IMR-90 (cell line): ENCODE results near the gene GOLT1A. TPM values are rescaled to one million over a fixed set of nuclear protein-coding genes. Genes with fewer than 3 reads are reported as not detected.

Experiments used
- ATAC-seq: fragments of 200-7000 bp; cut with Tn5 transposase; 2 replicates; pipeline ENCODE4 v1.9.1; 2020; ENCODE audit warnings: low read depth, mild to moderate bottlenecking, moderate library complexity
- BruUV-seq: library from RNA; stranded (reverse); fragments of 400-500 nt; replicated peaks from 2 replicates; lab custom pipeline; 2021; lab: Mats Ljungman, UMichigan
- CTCF ChIA-PET: fragments of 300-600 bp; formaldehyde crosslinking; extraction: SDS; loops from one replicate; lab custom pipeline; 2021; ENCODE audit warnings: antibody characterized with exemption; lab: Yijun Ruan, JAX
- POLR2A ChIA-PET: fragments of 300-600 bp; sonication (Branson Sonifier 250); formaldehyde crosslinking; loops from one replicate; lab custom pipeline; 2022; ENCODE audit warnings: antibody characterized with exemption; ENCODE audit not compliant: unreplicated experiment; lab: Charles Lee
- DNase-seq: peaks from one replicate; pipeline ENCODE4 v3.0.0; 2013
- H2AFZ ChIP-seq: replicated peaks from 2 replicates; pipeline ENCODE3; 2013; ENCODE audit warnings: low read length, mild to moderate bottlenecking; ENCODE audit not compliant: poor library complexity
- H2AK5ac ChIP-seq: 2 replicates; pipeline ENCODE4 v1.6.1; 2013; ENCODE audit warnings: low read depth, low read length, inconsistent platforms
- H2AK9ac ChIP-seq: replicated peaks from 2 replicates; pipeline ENCODE3; 2013; ENCODE audit warnings: mild to moderate bottlenecking, low read depth, low read length, moderate library complexity; ENCODE audit not compliant: poor library complexity
- H2BK120ac ChIP-seq: 2 replicates; pipeline ENCODE4 v1.6.1; 2013; ENCODE audit warnings: low read depth, low read length, inconsistent platforms
- H2BK15ac ChIP-seq: 3 replicates; pipeline ENCODE4 v1.6.1; 2013; ENCODE audit warnings: low read depth, low read length, inconsistent platforms
- H2BK20ac ChIP-seq: 2 replicates; pipeline ENCODE4 v1.6.1; 2013; ENCODE audit warnings: low read depth, mild to moderate bottlenecking, inconsistent platforms, low read length, moderate library complexity
- H2BK5ac ChIP-seq: 2 replicates; pipeline ENCODE4 v1.6.1; 2013; ENCODE audit warnings: mild to moderate bottlenecking, low read depth, low read length, inconsistent platforms; ENCODE audit not compliant: poor library complexity, severe bottlenecking
- H3K14ac ChIP-seq: replicated peaks from 2 replicates; pipeline ENCODE4 v1.6.1; 2013; ENCODE audit warnings: low read depth, low read length, inconsistent platforms
- H3K18ac ChIP-seq: 2 replicates; pipeline ENCODE4 v1.6.1; 2013; ENCODE audit warnings: low read depth, low read length, control low read depth
- H3K23ac ChIP-seq: 2 replicates; pipeline ENCODE4 v1.6.1; 2013; ENCODE audit warnings: low read depth, low read length, inconsistent platforms
- H3K27ac ChIP-seq: 2 replicates; pipeline ENCODE4 v1.5.1; 2013; ENCODE audit warnings: mild to moderate bottlenecking, control low read depth, low read length; ENCODE audit not compliant: insufficient read depth
- H3K27me3 ChIP-seq: 2 replicates; pipeline ENCODE4 v1.6.1; 2013; ENCODE audit warnings: low read length; ENCODE audit not compliant: control insufficient read depth, insufficient read depth
- H3K36me3 ChIP-seq: 2 replicates; pipeline ENCODE4 v1.6.1; 2013; ENCODE audit warnings: low read length, mixed read lengths; ENCODE audit not compliant: control insufficient read depth, insufficient read depth
- H3K4ac ChIP-seq: 2 replicates; pipeline ENCODE4 v1.6.1; 2013; ENCODE audit warnings: low read depth, low read length, inconsistent platforms
- H3K4me1 ChIP-seq: 2 replicates; pipeline ENCODE4 v1.6.1; 2013; ENCODE audit warnings: low read length, mixed read lengths; ENCODE audit not compliant: control insufficient read depth, insufficient read depth
- H3K4me2 ChIP-seq: 2 replicates; pipeline ENCODE4 v1.6.1; 2013; ENCODE audit warnings: low read depth, mild to moderate bottlenecking, control low read depth, low read length, moderate library complexity
- H3K4me3 ChIP-seq: 2 replicates; pipeline ENCODE4 v1.5.1; 2013; ENCODE audit warnings: low read depth, mild to moderate bottlenecking, control low read depth, low read length, moderate library complexity; ENCODE audit not compliant: insufficient read depth
- H3K56ac ChIP-seq: 2 replicates; pipeline ENCODE4 v1.6.1; 2013; ENCODE audit warnings: low read length, inconsistent platforms; ENCODE audit not compliant: insufficient read depth; ENCODE audit errors: extremely low read depth
- H3K79me1 ChIP-seq, 2 experiments: 2 replicates each; pipeline ENCODE4 v1.6.1; 2013; ENCODE audit warnings: low read length in 2 of 2, inconsistent platforms in 1 of 2, low read depth in 1 of 2
- H3K9ac ChIP-seq: 2 replicates; pipeline ENCODE4 v1.6.1; 2013; ENCODE audit warnings: low read depth, low read length, control low read depth
- H3K9me1 ChIP-seq: 2 replicates; pipeline ENCODE4 v1.6.1; 2013; ENCODE audit warnings: low read length, inconsistent platforms; ENCODE audit not compliant: insufficient read depth
- H3K9me3 ChIP-seq: 2 replicates; pipeline ENCODE4 v1.6.1; 2013; ENCODE audit warnings: low read length; ENCODE audit not compliant: control insufficient read depth, insufficient read depth
- H4K20me1 ChIP-seq: 2 replicates; pipeline ENCODE4 v1.6.1; 2013; ENCODE audit warnings: low read length, inconsistent platforms; ENCODE audit not compliant: insufficient read depth
- H4K5ac ChIP-seq: 2 replicates; pipeline ENCODE4 v1.6.1; 2013; ENCODE audit warnings: mild to moderate bottlenecking, low read depth, low read length, control low read depth
- H4K8ac ChIP-seq, 2 experiments: 2 replicates each; pipeline ENCODE4 v1.6.1; 2013; ENCODE audit warnings: low read depth in 2 of 2, low read length in 2 of 2, control low read depth in 1 of 2, inconsistent platforms in 1 of 2
- H4K91ac ChIP-seq: 2 replicates; pipeline ENCODE4 v1.6.1; 2013; ENCODE audit warnings: low read depth, low read length, inconsistent platforms; ENCODE audit not compliant: insufficient read depth
- BHLHE40 ChIP-seq: fragments of 150-350 bp; IDR thresholded peaks from 2 replicates; pipeline ENCODE4 v1.6.1; 2016; ENCODE audit warnings: mild to moderate bottlenecking, low read depth, low read length
- FOS ChIP-seq: fragments of 150-350 bp; IDR thresholded peaks from 2 replicates; pipeline ENCODE4 v1.6.1; 2016; ENCODE audit warnings: low read depth, low read length
- MAFK ChIP-seq: IDR thresholded peaks from 2 replicates; pipeline ENCODE4 v1.6.1; 2012; ENCODE audit warnings: low read depth, low read length, improper control_type of control experiment
- POLR2A ChIP-seq: IDR thresholded peaks from 2 replicates; pipeline ENCODE4 v1.6.1; 2012; ENCODE audit warnings: mild to moderate bottlenecking, low read depth, low read length
- RAD21 ChIP-seq: IDR thresholded peaks from 2 replicates; pipeline ENCODE4 v1.6.1; 2012; ENCODE audit warnings: low read length, improper control_type of control experiment
- RCOR1 ChIP-seq: IDR thresholded peaks from 2 replicates; pipeline ENCODE4 v1.6.1; 2012; ENCODE audit warnings: mild to moderate bottlenecking, low read length, improper control_type of control experiment; ENCODE audit not compliant: insufficient replicate concordance
- RFX5 ChIP-seq: IDR thresholded peaks from 2 replicates; pipeline ENCODE4 v1.8.0; 2012; ENCODE audit warnings: low read depth, mild to moderate bottlenecking, low read length, moderate library complexity
- WGBS, 2 experiments: methylation state at CpG; one replicate each; pipeline versions ENCODE4 v1.1.5 to v1.1.7; 2013; ENCODE audit warnings: missing lambda C conversion rate in 2 of 2; ENCODE audit not compliant: insufficient read length in 1 of 2; ENCODE audit errors: extremely low coverage in 2 of 2; 5-methylcytosine and 5-hydroxymethylcytosine counted together
- dilution Hi-C: fragments of 300-500 bp; cut with HindIII; formaldehyde crosslinking; loops from one replicate; pipeline ENCODE4 v1.14.3; 2018; ENCODE audit warnings: low sequenced_read_pairs; ENCODE audit not compliant: unreplicated experiment
- in situ Hi-C: fragments of 300-500 bp; cut with MboI; formaldehyde crosslinking; loops from 3 replicates; pipeline ENCODE4 v1.14.3; 2019; ENCODE audit warnings: low sequenced_read_pairs, inconsistent platforms, mixed read lengths
- intact Hi-C: fragments of 100-400 bp; cut with micrococcal nuclease; formaldehyde crosslinking; loops from 2 replicates; pipeline ENCODE4 v1.10.0; 2022
- polyA plus RNA-seq, 3 experiments: library from polyadenylated mRNA; depleted of rRNA; stranded (reverse); fragments of >200 nt; gene quantifications; 2 replicates each; pipeline ENCODE4 v1.2.3, GENCODE V29; 2012; ENCODE audit warnings: low replicate concordance in 1 of 3
- total RNA-seq: library from RNA; depleted of rRNA; stranded (reverse); fragments of >200 nt; gene quantifications from 2 replicates; pipeline ENCODE4 v1.2.3, GENCODE V29; 2012
- TF ChIP-seq, protein P1 (sequence below): fragments of 150-350 bp; IDR thresholded peaks from 2 replicates; pipeline ENCODE4 v1.6.1; 2016; ENCODE audit warnings: low read depth, mild to moderate bottlenecking, low read length, moderate library complexity, borderline replicate concordance
- TF ChIP-seq, protein P2 (sequence below): conservative IDR thresholded peaks from 2 replicates; pipeline ENCODE4 v1.5.1; 2012; ENCODE audit warnings: mild to moderate bottlenecking, low read depth, low read length, improper control_type of control experiment
- TF ChIP-seq, protein P3 (sequence below): fragments of 150-350 bp; IDR thresholded peaks from 2 replicates; pipeline ENCODE4 v1.6.1; 2017; ENCODE audit warnings: mild to moderate bottlenecking, antibody characterized with exemption, low read length, low read depth

GOLT1A gene
- total and polyA plus RNA-seq, 2 of the 4 experiments (the other 2 are of a cell fraction), result 0.32 TPM; not detected in 1

DNA sequence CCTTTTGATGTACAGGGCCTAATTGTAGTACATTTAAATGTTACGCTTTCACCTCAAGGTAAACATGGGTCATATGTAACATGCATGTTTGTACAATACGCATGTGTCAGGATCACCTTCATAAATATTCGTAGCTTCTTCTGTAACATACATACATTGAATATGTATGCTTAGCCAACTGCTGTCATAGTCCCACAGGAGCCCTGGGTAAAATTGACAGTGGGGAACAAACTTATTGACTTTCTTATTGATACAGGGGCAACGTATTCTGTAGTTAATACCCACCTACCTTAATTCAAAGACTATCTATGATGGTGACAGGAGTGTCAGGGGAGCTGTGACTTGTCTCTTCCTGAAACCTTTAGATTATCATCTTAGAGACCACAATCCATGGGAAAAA, 43.9 kb downstream of the GOLT1A start:
- Histone ChIP-seq H3K27ac (no peak overlapping the region), H3K4me1 (peaks cover 4% of the 10 kb centered on the region; the same call in 1 of the 2 replicates), H3K27me3 (no peaks in the 10 kb centered on the region), H4K91ac (no peak overlapping the region), H4K8ac (no peak overlapping the region; a peak in 1 of 4 replicates), H3K9ac (no peak overlapping the region), H3K36me3 (no peaks in the 10 kb centered on the region), H2AK5ac (peak overlapping the region; percentile 62; the same call in 1 of the 2 replicates), H3K56ac (no peak overlapping the region), H3K9me1 (peaks cover 7% of the 10 kb centered on the region), H3K18ac (no peak overlapping the region; the same call in 1 of the 2 replicates), H3K79me1 (0 out of 4 replicates have a peak, but pooled peaks cover 0 to 3% of the 10 kb centered on the region in 2 experiments), H3K4ac (no peak overlapping the region; the same call in 1 of the 2 replicates), H3K4me3 (no peak overlapping the region), H3K4me2 (no peak overlapping the region), H2BK15ac (peak overlapping the region; percentile 58; the same call in 2 of the 3 replicates), H3K14ac (no peak overlapping the region; the same call in 1 of the 2 replicates), H3K23ac (no peak overlapping the region), H2AK9ac (no peak overlapping the region), H4K20me1 (no peaks in the 10 kb centered on the region), H2BK5ac (no peak overlapping the region), H2BK120ac (peak overlapping the region; percentile 87; the same call in 1 of the 2 replicates), H2BK20ac (peak overlapping the region; percentile 73; the same call in 1 of the 2 replicates), H4K5ac (no peak overlapping the region), H3K9me3 (no peaks in the 10 kb centered on the region; the same call in 1 of the 2 replicates), H2AFZ (no peak overlapping the region)
- in situ Hi-C loops (loop anchor here (5.0 kb wide), 1 partner anchor 37 kb away; no protein-coding TSS in a partner anchor), intact Hi-C loops (no loop called here), dilution Hi-C loops (loop anchor here (25.0 kb wide), 1 partner anchor 217 kb away; no protein-coding TSS in a partner anchor)
- TF ChIP-seq, protein P1, sequence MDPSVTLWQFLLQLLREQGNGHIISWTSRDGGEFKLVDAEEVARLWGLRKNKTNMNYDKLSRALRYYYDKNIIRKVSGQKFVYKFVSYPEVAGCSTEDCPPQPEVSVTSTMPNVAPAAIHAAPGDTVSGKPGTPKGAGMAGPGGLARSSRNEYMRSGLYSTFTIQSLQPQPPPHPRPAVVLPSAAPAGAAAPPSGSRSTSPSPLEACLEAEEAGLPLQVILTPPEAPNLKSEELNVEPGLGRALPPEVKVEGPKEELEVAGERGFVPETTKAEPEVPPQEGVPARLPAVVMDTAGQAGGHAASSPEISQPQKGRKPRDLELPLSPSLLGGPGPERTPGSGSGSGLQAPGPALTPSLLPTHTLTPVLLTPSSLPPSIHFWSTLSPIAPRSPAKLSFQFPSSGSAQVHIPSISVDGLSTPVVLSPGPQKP, result no peak
- TF ChIP-seq, protein P2, sequence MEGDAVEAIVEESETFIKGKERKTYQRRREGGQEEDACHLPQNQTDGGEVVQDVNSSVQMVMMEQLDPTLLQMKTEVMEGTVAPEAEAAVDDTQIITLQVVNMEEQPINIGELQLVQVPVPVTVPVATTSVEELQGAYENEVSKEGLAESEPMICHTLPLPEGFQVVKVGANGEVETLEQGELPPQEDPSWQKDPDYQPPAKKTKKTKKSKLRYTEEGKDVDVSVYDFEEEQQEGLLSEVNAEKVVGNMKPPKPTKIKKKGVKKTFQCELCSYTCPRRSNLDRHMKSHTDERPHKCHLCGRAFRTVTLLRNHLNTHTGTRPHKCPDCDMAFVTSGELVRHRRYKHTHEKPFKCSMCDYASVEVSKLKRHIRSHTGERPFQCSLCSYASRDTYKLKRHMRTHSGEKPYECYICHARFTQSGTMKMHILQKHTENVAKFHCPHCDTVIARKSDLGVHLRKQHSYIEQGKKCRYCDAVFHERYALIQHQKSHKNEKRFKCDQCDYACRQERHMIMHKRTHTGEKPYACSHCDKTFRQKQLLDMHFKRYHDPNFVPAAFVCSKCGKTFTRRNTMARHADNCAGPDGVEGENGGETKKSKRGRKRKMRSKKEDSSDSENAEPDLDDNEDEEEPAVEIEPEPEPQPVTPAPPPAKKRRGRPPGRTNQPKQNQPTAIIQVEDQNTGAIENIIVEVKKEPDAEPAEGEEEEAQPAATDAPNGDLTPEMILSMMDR, result no peak
- TF ChIP-seq, protein P3, sequence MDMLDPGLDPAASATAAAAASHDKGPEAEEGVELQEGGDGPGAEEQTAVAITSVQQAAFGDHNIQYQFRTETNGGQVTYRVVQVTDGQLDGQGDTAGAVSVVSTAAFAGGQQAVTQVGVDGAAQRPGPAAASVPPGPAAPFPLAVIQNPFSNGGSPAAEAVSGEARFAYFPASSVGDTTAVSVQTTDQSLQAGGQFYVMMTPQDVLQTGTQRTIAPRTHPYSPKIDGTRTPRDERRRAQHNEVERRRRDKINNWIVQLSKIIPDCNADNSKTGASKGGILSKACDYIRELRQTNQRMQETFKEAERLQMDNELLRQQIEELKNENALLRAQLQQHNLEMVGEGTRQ, result no peak
- TF ChIP-seq RAD21, result no peak
- no peak for TF ChIP-seq RCOR1
- TF ChIP-seq BHLHE40, result no peak
- TF ChIP-seq FOS, result no peak
- TF ChIP-seq POLR2A, result no peak
- TF ChIP-seq MAFK, result no peak
- TF ChIP-seq RFX5, result no peak
- no peak for ATAC-seq
- ChIA-PET POLR2A (interaction anchor here (0.6 kb wide), 1 partner anchor 20 kb away, joined by 5 read pairs; no protein-coding TSS in a partner anchor), CTCF (interaction anchor here (1.5 to 5.3 kb wide), 2 partner anchors 8 to 37 kb away, joined by 4 to 25 read pairs; no protein-coding TSS in a partner anchor)
- no CpG with 5 or more reads among the region's 4 CpGs for WGBS, 2 experiments
- DNase-seq, result no peak
- no TSS peak for BruUV-seq
